GM23248 (cell line): Measurements from ENCODE around the gene PKD1.

ENCODE experiments used
- EZH2 ChIP-seq: fragments of 200-600 bp; sonication (generic); IDR thresholded peaks from 2 replicates; pipeline ENCODE4 v1.6.1; 2018; ENCODE audit warnings: antibody characterized with exemption, mild to moderate bottlenecking; ENCODE audit not compliant: insufficient read depth, poor library complexity, severe bottlenecking
- EZH2phosphoT487 ChIP-seq: fragments of 200-600 bp; sonication (generic); IDR thresholded peaks from 2 replicates; pipeline ENCODE4 v1.6.1; 2018; ENCODE audit warnings: antibody characterized with exemption, moderate library complexity, mild to moderate bottlenecking, low read depth; ENCODE audit not compliant: insufficient read depth

DNA sequence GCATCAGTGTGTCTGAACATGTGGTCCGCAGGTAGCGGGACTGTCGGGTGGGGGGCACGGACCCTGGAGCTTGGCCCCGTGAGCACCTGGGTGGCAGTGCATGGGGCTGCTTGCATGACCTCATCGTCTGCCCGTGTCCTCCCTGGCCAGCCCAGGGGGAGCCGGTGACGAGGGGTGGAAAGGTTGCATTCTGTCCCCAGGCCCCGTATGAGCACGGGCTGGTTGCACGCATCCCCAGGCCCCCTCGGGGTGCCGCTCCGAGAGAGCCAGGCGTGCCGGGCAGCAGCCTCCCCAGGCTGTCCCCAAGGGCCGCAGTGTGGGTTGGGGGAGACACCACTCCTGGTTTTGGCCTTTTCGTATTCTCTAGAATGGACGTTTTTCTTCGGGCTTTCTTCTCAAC lies 58.0 kb downstream of the PKD1 start:
- TF ChIP-seq EZH2 (no peak), EZH2phosphoT487 (no peak)
